ENCODE results near the gene MAP3K6.

- TF ChIP-seq RAD21 (IDR thresholded peaks at IDR 0.05) (no peak), REST (IDR thresholded peaks at IDR 0.05) (no peak), CTCF (IDR thresholded peaks at IDR 0.05; ENCODE audit: low read depth, low read length, missing input control) (no peak), FOXA1 (IDR thresholded peaks at IDR 0.05) (no peak), TAF1 (conservative IDR thresholded peaks at IDR 0.05) (no peak), EGR1 (IDR thresholded peaks at IDR 0.05; ENCODE audit: low read depth in 2 of 2) (no peak)
These were observed 48.6 kb downstream of the MAP3K6 start for GRCh38 chr1:27318136-27318535.

All from liver (tissue), 3 donors.